ENCODE results near the gene AHSA1.
"Not testable (repeated sequence)": the region's sequence is repeated elsewhere in the genome, so short reads cannot be mapped to it uniquely, and the experiment has no call there.

AHSA1 gene

DNA sequence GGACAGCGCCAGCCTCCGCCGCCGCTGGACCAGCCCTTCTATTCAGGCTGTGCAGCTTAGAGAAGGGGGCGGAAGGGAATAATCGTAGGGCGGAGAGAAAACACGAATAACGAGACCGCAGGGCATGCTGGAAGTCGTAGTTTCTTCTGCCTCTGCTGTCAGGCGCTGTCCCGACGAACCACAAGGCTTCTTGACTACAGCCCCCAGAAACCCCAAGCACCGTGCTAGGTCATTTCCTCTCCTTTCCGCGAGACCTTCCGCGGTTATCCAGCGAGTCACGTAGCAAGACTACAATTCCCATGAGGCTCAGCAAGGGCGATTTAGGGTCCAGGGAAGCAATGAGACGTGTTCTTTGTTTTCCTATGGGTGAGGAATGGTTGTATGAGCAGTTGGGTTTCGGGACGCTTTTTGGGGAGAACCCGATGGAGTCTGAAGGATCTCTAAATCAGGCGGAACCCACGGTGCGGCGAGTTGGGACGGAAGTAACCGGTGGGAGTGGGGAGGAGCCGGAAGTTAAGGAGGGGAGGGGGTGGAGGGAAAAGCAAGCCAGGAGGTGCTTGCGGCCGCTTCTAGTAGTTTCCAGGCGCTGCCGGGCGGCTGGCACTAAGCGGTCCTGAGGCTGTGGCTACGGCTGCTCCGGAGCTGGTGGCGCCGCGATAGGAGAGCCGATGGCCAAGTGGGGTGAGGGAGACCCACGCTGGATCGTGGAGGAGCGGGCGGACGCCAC is at the start of gene AHSA1, which contains the start of gene VIPAS39:
AHSA1 (plus strand) TSS at position 572 of the 727 bp plus-strand sequence; CDS start at position 669, 97 bp downstream.
VIPAS39 (minus strand) TSS at position 80 of the 727 bp plus-strand sequence. CDS start 3,499 bp downstream, outside the sequence.
- DNase-seq = peak; percentile 96

DNA sequence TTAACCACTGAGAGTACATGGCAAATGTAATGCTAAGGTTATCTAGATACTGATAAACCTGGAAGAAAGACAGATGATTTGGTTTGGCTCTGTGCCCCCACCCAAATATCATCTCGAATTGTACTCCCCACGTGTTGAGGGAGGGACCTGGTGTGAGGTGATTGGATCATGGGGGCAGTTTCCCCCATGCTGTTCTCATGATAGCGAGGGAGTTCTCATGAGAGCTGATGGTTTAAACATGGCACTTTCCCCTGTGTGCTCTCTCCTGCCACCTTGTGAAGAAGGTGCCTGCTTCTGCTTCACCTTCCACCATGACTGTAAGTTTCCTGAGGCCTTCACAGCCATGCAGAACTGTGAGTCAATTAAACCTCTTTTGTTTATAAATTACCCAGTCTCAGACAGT is 48.8 kb upstream of the AHSA1 start:
- no peak for DNase-seq

DNA sequence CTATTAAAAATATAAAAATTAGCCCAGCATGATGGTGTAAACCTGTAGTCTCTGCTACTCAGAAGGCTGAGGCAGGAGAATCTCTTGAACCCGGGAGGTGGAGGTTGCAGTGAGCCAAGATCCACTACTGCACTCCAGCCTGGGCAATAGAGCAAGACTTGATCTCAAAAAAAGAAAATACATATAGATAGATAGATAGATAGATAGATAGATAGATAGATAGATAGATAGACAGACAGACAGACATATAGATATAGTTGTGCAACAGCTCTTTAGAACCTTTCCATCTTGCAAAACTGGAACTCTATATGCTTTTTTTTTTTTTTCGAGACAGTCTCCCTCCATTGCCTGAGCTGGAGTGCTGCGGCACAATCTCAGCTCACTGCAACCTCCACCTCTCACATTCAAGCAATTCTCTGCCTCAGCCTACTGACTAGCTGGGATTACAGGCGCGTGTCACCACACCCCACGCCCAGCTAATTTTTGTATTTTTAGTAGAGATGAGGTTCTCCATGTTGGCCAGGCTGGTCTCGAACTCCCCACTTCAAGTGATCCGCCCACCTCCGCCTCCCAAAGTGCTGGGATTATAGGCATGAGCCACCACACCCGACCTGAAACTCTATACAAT is 42.4 kb upstream of the AHSA1 start:
- DNase-seq = not testable (repeated sequence)

DNA sequence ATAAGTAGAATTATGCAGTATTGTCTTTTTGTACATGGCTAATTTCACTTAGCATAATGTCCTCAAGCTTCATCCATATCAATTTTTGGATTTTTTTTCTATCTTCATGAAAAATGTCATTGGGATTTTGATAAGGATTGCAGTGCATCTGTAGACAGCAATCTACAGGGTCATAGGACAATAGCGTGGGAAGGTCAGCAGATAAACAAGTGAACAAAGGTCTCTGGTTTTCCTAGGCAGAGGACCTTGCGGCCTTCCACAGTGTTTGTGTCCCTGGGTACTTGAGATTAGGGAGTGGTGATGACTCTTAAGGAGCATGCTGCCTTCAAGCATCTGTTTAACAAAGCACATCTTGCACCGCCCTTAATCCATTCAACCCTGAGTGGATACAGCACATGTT is 41.8 kb upstream of the AHSA1 start:
- not testable (repeated sequence) for DNase-seq

DNA sequence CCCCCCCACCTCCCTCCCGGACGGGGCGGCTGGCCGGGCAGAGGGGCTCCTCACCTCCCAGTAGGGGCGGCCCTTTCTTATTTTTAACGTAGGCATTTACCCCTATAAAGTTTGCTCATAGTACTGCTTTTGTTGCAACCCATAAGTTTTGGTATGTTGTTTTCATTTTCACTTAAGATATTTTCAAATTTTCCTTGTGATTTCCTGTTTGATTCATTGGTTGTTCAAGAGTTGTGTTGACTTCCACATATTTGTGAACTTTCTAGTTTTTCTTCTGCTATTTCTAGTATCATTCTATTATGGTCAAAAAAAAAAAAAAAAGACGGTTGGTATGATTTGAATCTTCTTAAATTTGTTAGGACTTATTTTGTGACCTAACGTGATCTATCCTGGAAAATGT is 41.1 kb upstream of the AHSA1 start:
- no peak for DNase-seq

DNA sequence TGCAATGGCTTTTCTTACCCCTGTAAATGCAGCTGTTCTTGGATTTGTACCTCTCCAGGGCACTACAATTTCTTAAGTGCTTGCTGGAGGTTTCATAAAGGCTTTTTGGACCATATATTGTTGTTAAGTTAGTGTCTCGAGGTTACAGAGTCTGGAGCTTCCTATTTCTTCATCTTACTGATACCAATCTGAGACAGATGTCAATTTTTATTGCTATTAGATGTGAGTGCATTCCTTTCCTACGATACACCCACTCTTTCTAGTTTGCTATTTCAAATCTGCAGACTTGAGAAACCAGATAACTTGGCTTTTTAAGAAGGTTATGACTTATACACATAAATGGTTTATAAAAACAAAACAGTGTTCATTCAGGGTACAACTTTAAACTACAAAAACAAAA is 36.7 kb upstream of the AHSA1 start:
- DNase-seq = no peak

DNA sequence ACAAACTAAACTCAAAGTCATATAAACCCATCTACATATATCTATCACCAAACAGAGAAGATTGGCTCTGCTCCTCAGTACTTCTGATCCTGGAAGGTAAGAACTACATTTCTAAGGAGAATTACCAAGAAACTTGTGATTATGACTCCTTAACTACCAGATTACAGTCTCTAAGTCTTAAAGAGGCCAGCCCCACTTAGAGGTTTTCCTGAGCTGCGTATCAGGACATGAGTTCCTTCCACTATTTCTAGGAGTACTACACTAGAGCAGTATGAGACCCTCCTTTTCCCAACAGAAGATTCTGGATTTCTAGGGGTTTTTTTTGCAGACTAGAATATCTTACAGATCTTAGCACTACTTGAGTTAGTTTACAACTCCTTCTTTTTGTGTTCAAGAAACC is 34.5 kb upstream of the AHSA1 start, which contains the start of gene NOXRED1:
NOXRED1 (minus strand) TSS at position 101 of the 400 bp plus-strand sequence. CDS start 634 bp downstream, outside the sequence.
- DNase-seq = no peak

DNA sequence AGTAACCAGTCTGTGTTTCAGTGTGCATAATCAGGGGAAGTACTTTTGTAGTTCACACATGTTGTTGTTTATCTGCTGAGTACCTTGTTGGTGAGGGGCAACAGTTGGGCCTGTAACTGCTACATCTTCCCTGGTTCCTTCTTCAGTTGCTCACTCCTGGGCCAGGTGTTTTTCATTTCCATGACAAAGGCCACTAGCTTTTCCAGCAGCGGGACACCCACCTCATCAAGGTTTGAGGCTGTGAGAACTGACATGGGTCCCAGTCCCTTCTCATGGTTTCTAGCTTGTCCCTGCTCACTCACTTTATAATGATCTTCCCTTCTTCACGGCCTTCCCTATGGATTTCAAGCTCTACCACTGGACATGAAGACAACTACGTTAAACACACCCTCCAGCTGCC is 33.0 kb upstream of the AHSA1 start:
- no peak for DNase-seq

DNA sequence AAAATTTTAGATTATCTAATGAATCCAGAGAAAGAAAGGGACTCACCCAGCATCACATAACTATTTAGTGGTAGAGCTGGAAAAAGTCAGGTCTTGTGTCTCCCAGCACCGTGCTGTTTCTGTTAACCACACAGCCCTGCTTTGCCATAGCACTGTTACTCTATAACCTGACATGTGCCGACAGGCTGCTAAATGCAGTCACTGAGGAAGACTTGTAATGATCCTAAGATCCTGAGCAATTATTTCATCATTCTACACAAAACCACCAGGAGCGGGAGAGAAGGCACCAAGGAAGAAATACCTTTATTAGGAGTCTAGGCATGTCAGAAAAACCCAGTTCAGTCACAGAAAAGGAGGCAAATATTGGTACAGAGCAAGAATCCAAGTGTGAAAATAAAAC is 31.5 kb upstream of the AHSA1 start:
- DNase-seq = no peak

DNA sequence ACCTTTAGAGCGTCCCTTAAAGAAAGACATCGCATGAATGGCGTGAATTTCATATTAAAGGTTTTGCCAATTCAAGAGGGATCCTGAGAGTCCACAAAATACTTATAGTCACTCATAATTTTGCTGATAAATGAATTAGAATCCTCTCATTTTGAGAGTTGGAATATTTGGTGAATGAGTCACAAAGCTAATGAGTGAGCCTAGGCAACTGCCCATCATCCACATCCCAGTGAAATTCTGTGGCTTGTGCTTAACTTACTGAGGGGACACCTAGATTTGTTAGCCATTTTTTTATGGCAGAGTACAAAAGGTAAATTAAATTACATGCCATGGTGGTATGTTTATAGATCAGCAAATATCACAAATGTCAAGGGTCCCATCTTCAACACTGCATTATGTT is 21.9 kb upstream of the AHSA1 start:
- DNase-seq = no peak

DNA sequence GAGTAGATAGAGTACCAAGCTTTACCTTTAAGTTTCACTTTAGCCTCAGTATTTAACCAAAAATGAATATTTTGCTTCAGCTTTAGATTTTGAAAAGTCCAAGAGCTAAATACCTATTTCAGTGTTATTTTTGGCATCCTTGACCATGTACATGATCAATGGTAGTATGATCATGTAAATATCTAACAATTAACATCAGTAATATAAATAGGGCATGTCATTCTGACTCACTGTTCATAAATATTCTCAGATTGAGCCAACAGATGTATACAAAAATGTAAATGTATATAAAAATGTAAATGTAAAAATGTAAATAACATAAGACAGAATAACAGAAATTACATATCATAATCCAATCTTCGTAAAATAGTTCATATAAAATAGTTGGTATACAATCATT is 19.3 kb upstream of the AHSA1 start:
- DNase-seq = no peak

DNA sequence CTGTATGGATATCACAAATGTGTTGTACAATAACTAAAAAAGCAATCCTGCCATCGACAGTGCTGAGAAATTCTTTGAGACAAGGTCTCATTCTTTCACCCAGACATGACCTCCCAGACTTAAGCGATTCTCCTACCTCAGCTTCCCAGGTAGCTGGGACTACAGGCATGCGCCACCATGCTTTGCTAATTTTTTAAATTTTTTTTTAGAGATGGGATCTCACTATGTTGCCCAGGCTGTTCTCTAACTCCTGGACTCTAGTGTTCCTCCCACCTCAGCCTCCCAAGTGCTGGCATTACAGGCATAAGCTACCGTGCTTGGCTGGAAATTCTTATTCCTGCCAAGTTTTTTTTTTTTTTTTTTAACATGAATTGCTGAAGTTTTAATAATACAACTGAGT is 18.0 kb upstream of the AHSA1 start:
- DNase-seq = no peak

DNA sequence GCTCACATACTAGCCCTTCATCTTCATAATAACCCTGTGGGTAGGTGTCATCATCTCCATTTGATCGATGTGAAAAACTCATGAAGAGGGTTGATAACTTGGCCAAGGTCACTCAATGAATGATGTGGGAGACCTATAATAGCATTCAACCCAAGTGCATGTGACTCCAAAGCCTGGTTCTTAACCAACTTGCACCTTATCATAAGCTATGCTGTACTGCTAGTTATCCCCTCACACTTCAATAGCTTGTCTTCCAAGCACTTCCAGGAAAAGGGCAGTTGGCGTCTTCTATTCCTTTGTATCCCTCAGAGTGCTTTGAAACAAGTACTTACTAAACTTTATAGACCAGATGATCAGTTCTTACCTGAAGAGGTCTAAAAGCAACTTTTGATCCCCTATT is 15.7 kb upstream of the AHSA1 start:
- DNase-seq = no peak

DNA sequence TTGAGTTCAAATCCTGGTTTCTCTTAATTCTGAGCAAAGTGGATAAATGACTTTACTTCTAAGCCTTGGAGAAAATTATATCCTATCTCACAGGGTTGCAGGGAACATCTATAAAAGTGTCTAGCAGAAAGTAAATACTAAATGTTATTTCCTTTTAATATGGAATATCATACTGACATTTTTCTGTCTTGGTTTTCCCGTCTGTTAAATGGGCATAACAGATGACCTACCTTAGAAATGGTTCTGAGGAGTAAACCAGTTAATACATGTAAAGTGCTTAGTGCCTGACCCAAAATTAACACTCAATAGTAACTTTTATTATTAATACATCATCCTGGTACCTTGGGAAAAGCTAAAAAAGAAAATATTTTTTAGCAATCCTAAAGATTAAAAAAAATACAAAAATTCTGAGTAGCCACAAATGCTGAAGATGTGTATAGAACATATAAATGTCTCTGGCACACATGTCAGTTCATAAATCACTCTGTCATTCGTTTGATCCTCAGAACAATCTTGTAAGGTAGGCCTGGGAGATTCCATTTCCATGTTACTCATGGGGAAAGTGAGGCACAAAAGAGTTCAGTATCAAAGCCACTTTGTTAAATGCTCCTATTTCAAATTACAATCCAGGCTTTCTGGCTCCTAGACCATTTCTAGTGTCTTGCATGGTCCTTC is 1.8 kb upstream of the AHSA1 start:
- no peak for DNase-seq

DNA sequence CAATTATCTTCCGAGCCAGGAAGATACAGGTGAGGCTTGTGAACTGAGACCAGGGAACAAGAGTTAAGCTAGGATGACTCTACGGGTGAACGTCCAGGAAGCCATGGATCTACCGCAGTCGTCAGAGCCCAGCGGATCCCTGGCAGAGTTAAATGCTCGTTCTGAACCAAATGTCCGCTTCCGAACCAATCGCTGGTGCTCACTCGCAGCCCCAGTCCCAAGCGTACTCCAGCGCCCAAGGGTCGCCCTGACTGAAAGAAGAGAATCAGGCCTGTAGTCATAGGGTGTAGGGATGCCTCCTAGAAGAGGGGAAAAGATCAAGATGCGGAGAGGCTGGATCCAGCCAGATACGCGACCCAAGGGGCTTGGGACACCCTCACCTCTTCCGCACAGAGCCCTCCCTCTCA is 775 bp upstream of the AHSA1 start:
- DNase-seq = no peak

DNA sequence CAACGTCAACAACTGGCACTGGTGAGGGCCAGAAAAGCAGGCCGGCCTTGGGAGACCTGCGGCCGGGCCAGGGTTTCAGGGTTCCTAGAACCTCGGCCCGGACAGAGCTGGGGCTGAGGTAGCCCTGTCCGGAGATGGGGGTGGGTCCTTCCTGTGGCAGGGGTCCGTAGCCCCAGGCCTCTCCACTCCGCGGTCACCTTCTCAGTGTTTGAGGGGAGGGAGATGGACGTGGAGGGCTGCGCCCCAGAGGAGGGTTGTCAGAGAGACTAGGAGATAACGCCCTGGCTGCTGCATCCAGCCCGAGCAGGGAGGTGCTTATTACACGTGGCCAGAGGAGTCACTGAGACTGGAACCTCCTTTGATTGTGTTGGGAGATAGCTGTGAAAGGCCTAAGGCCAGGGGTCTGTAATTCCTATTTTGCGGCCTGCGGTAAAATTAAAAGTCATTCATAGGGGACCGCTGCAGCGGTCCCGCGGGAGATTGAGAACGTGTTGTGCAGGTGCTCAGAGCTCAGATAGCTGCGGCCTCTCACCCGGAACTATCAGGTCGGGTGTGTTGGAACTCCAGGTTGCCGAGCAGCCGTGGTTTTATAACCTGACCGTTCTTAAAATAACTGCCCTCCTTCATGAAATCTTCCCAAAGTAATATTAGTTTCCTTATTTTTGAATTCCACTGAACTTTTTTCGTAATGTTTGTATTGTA is 507 bp downstream of the AHSA1 start:
- peak; percentile 7 to 30 for DNase-seq

DNA sequence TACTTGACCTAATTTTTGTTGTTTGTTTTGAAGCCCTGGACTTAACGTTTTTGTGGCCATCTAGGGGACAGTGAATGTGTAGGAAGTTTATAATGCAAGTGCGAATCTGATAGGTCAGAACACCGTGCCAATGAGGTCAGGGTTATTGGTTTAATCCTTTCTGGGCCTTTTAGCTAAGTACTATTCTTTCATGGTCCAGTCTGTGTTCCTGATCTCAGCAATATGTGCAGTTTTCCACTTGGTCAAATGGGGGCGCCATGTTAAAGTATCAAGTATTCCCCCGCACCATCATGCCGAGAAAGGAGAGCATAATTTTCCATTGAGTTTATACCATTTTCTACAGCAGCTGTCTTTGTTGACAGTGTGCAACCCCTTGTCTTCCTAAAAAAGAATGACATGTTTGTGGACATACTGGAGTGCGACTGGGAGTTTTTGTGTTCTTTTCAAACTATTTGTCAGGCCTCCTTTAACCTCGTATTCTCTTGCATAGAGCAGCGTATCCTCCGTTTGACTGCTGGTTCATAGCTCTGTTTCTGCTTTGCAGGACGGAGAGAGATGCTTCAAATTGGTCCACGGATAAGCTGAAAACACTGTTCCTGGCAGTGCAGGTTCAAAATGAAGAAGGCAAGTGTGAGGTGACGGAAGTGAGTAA is 1.3 kb downstream of the AHSA1 start:
- DNase-seq = peak; percentile 48 to 75

DNA sequence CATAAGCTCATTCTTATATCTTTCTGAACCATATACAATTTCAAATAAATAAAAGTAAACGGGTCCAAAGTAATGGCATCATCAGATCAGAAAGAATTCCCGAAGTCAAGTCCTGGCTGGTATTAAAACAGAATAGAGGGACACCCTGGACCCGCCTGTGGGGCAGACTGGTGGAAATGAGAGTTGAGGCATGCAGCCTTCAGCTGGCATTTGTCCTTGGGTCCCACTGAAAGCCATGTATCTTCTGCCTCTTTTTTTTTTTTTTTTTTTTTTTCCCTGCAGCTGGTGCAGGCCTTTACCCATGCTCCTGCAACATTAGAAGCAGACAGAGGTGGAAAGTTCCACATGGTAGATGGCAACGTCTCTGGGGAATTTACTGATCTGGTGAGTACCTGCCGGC is 9.9 kb downstream of the AHSA1 start:
- no peak for DNase-seq

DNA sequence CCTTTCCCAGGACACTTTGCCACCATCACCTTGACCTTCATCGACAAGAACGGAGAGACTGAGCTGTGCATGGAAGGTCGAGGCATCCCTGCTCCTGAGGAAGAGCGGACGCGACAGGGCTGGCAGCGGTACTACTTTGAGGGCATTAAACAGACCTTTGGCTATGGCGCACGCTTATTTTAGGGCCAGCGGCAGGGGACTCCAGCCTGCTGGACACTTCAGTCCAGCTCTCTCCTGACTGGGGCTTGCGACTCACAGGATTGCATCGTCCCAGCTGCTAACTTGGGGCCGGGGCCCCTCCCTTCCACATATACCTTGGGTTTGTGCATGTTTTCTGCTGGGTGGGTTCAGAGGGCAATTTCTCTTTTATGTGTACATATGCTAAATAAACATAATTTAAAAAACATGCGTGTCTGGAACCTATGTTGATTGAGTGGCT is 11.2 kb downstream of the AHSA1 start:
- no peak for DNase-seq

DNA sequence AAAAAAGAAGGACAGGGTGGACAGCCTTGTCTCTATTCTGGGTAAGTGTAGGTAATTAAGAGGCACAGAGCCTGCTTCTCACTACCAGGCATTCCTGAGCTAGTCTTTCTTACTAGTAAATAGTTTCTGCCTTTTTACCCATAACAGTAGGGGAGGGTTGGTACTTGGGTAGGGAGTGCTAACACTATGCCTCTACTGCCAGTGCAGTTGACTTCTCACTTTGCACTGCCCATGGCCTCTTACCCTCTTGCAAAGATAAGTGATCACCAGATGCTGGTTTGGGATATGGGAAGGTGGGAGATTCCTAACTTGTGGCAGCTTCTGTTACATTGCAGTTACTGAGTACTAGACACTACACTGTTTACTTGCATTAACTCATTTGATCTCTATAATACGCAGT is 11.6 kb downstream of the AHSA1 start:
- DNase-seq = no peak

DNA sequence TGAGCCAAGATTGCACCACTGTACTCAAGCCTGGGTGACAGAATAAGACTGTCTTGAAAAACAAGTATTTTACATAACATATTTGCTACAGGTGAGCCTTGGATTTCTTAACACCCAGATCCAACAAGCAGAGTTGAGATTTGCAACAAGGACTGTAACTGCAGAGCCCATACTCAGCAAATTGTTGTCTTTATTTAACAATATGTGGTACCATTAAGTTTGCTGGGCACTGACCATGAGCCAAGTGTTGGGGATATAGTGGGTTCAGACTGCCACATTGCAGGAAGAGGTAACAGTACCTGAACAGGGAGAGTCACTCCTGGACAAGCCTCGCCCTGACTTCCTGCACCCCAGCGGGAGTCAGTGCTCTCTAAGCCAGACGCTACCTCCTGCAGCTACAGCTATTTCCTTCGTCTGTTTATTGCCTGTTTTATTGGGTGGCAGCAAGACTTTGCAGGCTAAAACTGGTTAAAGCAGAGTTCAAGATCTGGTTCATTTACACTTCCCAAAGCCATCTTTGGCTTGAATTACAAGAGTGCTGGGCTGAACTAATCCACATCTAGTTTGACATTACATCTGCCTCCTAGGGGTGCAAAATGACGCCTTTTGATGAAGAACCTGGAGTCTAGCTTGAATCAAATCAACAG is 12.5 kb downstream of the AHSA1 start:
- DNase-seq = no peak

DNA sequence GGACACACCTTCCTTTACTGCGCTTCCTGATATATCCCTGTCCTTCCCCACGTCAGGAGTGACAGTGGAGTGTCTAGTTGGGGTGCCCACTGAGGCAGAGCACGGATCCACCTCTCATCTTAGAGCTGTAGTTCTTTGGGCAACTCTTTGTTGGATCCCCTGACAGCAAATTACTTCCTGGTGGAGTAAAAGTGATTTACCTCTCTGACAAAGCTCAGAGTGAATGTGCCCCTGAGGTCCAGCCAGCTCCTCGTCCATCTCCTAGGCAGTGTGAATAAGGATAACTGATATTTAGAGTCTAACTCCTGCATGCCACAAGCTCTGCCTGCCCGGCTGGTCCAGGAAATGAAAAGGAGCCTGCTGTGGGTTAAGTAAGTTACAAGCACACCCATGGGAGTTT is 16.0 kb downstream of the AHSA1 start:
- DNase-seq = no peak

All from CD4-positive, alpha-beta T cell treated with Interferon alpha-2 for 1 hour (primary cell).